HK-2 (cell line): ENCODE results near the gene PIGN.

Experiments used
- DNase-seq: peaks from one replicate; pipeline ENCODE4 v3.0.0-alpha.2; 2018; ENCODE audit not compliant: unreplicated experiment

The PIGN gene

DNA sequence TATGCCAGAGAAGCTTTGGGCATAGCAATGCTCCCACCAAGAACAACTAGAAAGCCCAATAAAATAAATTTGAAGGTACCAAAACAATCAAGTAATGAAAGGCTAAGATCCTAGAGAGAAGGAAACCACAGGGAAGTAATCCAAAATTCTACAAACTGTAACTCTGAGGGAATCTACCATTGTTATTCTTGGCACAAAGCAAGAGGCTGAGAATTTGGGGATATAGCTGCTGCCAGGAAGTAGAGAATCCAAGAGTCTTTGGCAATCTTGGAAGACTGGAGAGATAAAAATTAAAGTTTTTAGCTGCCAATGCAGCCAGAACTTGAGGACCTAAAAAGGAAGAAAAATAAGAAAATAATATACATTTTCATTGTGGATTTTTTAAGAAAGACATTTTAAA lies 68.5 kb downstream of the PIGN start:
- no peak for DNase-seq

DNA sequence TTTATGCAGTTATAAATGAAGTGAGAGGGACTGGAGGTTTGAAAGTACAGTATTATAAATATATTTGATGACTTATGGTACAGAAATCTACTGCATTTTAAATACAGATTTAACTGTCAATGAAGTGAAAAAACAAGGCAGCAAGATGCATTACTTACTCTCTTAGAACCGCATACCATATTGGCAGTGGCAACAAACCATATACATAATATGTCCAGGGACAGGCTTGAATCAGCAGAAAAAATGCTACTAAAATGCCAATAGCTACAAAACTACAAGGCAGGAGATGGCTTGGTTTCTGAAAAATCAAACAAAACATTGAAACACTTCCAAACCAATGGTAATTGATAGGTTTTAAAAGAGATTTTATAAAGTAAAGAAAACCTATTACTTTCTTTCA lies 77.2 kb downstream of the PIGN start:
- no peak for DNase-seq

DNA sequence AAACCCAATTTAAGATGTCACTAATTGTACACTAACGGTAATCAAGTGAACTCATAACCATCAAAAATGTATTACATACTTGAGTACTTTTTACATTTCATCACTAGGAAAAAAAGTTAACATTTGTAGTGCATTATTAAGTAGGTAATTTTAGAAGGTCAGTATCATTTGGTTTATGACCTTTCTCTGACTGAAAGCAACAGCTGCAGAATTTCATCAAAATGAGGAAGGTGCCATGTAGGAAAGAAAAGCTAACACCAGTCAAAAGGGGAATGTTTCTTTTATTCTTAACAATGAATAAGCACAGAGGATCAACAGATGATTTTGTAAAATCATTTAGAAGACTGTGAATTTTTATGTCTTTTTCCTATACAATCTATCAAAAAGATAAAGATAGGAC lies 79.0 kb downstream of the PIGN start:
- no peak for DNase-seq

DNA sequence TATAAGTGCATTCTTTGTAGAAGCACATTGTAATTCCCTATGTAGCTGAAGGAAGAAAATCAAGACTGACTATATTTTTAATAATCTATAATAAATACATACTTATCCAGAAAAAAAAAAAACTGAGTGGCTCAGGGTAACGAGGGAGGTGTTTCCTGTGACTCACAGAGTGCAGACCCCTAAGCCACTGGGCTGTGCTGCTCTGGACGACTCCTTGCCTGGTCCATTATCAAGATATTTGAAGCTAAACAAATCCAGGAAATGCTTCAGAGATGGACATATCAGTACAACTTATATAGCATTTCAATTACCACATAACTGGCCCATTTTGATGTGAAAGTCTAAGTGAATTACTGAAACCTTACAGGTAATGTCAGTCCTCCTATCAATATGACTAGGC lies 80.6 kb downstream of the PIGN start:
- DNase-seq, result no peak

DNA sequence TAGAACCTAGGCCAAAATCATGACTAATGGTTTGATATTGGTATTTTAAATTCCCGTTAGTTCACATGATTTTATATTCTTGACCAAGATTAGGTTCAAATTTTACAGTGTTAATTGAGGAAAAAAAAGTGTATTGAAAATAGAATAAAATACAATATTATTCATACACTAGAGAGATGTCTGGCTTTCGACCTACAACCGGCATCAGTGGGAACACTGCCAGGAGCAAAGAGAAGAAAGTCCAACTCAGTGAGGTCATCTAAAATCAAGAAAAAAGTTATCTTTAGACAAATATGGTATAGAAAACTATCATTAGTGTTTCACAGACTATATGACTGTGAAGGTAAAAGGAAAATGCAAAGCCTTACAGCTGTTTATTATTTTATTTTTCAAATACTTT lies 81.5 kb downstream of the PIGN start:
- no peak for DNase-seq

DNA sequence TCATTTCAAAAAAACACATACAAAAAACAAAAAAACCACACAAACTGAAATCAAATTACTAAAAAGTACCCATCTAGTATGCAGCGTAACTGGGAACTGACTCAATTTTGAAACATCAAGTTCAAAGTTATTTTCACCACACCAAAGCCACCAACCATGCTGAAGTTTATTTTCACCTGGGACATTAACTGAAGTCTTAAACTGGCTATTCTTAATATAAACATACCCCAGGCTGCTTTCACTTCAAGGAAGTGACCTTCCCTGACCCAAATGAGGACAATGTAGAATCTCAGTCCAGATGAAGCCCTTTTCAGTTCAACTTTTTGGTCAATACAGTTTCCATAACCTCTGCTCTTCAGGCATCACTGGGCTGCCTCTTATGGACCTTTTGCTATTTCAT lies 84.6 kb downstream of the PIGN start:
- no peak for DNase-seq

DNA sequence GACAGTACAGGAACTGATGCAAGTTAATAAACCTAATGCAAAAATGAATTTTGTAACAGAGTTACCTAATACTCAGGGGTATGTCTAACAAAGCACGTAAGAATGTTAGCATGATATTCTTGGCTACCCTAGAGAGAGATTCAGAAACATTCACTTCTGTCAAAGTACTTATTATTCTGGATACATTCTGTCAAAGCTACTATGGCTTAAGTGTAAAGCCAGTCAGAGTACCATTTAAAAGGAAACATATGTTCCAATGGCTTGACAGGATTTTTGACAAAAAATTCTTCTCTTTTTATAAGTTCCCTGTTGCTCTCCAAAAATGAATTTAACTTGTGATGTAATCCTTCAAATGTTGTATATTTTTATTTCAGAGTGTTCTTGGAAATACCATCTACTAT lies 85.5 kb downstream of the PIGN start:
- DNase-seq, result no peak

DNA sequence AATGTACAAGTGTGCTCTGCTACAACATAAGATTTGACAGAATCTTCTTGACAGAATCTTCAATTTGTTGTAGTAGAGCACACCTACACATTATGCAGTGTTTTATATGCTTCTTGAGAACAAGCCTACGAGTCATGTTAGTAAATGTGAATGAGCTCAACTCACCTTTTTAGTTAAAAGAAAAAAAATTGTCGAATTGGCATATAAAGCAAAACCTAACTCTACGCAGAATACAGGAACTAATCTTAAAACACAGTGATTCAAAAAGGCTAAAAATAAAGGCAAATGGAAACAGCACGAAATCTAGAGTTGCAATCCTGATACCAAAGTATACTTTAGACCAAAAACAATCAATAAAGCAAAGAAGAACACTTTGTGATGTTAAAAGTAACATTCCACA lies 87.9 kb downstream of the PIGN start:
- DNase-seq, result no peak

DNA sequence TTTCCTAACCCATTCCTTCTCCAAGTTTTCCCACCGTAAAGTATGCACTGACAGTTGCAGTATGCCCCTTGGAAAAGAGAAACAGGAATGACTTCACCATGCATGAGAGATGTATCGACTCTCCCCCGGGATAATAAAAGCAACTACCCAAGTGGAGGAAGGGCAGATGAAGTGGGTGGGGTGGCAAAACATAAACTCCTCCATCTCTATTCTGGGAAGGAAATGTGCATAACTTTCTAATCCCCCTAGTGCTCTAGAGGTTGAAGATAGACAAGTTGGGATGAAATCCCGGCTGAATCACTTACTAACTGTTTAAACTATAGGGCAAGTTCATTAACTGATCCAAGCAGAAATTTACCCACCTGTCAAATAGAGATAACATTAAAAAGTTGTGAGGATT lies 89.2 kb downstream of the PIGN start:
- DNase-seq, result no peak

DNA sequence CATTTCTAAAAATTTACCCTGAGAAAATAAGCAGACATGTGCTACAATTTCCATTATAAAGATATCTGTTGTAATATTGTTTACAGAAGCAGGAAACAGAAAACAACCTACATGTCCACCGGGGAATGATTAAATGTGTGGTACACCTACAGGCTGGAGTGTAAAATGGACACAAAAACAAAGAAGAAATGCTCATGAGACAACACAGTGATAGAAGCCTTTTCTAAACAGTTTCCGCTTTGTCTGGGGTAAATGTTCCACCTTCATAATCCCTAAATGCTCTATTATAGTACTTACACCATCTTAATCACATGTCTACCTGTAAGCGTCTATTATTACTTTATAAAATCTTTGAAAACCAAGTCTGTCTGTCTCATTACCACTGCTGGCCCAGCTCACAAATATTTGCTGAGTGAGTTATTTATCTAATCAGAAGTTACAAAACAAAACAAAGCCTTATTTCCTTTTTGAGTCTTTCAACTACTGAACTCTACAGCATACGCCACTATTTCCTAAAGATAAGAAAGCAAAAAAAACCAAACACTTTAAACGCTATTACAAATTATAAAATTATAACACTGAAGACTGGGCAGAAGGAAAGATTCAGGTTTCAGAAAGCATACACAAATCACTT lies 95.3 kb downstream of the PIGN start:
- DNase-seq, result no peak

DNA sequence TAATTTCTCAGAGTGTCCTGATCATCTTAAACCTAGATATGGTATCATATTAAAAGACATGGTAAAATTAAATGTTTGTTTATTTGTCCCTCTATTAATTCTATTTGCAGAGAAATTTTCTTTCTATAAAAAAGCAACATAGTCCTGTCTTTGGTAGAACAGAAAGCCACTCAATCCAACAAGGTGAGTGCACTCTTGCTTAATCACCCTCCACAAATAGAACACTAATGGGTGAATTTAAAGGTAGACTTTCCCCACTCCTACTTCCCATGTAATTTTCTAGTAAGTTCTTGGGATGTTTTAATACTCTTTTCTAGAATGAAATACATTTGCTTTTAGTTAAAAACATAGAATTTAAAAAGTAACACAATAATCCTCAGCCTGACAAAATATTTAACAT lies 97.7 kb downstream of the PIGN start:
- no peak for DNase-seq

DNA sequence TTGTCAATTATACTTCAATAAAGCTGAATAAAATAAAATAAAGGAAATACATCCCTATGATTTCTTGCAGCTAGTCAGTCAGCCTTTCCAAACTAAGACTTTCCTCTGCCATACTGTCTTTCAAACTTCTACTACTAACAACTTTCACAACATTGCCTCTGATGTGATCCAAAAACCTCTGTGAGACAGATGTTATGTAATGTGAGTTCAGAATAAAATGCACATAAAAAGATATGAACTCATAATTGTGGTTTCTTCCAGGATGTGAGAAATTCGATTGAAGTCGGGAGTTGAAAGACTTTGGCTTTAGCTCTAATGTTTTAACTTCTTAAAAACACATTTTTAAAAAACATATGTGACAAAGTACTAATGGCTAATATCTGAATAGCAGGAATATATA lies 98.7 kb downstream of the PIGN start:
- DNase-seq, result no peak

DNA sequence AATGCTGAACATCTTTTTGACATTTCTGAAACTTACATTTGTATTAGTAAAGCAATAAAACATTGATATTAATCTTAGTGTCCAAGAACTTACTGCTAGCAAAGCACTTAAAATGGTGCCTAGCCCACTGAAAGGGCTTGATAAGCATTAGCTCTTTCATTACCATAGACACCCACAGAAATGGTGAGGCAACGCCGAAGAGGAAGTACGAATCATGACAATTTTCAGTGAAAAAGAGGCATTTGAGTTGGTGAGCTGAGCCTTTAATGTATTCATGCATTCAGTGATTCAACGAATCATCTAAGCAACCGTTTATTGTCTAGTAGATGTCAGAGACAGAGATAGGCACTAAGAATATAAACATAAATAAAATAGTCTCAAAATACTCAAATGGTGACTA lies 101.1 kb downstream of the PIGN start:
- DNase-seq, result no peak

DNA sequence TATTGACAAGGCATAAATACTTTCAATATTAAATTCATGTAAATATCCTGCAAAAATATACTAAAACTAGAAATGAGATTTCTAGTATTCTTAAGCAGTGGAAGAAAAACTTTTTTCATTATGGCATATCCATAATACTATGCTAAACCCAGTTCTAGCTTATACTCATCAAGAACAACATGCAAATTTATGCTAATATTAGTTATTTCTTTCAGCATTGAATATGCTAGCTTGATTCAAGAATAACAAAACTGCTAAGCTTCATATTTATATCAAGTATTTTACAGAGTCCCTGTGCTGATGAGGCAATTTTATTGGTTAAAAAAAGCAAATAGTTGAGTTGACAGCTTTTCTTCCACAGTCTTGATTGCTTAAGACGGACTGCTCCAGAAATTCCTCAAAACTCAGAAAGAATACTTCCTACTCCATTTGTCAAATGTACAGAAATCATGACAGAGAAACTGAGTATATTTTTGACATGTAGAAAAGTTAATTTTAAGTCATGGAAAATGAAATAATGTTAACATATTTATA lies 105.0 kb downstream of the PIGN start:
- no peak for DNase-seq

DNA sequence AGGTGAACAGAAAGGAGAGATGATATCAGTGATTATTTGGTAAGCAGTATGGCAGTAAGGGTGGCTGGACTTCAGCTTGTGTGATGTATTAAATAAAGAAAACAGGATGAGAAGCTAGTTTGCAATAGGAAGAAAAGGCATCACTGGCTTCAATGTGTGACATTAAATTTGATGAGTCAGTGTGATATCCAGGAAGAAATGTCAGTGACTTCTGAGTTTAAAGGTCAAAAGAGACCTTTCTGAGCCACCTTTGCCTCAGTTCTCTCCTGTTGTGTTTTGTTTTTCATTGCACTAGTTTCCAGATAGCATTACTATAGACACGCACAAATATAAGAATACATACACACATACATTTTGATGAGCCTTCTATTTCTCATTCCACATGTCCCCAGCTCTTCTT lies 105.6 kb downstream of the PIGN start:
- DNase-seq, result no peak

DNA sequence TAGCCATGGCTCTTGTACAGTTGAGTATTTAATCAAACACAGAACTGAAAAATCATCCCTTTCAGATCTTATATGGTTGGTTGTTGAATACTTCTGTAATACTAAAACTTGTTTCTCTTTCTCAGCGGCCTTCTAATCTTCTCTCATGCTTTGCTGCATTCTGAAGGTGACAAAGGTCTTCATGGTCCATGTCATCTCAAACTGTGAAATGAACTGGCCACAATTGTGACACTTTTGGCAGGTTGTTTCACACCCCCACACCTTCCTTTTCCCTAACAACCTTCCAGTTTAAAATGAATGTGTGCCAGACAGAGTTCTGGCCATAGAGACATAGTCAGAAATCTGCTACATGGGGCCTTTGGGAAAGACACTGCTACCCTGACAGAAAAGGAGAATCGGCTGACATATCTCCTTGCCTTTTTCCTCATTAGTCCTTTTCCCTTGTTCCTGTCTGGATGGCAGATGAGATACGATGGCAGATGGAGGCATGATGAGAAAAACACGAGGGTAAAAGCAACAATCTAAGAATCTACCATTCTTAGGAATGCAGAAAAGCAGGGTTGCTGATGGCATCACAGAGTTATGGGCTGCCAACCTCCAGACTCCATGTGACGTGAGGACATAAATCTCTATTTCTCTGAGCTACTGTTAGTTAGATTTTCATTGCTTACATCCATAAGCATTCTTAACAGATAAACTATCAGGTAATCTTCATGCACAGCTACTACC lies 106.5 kb downstream of the PIGN start:
- DNase-seq, result no peak

DNA sequence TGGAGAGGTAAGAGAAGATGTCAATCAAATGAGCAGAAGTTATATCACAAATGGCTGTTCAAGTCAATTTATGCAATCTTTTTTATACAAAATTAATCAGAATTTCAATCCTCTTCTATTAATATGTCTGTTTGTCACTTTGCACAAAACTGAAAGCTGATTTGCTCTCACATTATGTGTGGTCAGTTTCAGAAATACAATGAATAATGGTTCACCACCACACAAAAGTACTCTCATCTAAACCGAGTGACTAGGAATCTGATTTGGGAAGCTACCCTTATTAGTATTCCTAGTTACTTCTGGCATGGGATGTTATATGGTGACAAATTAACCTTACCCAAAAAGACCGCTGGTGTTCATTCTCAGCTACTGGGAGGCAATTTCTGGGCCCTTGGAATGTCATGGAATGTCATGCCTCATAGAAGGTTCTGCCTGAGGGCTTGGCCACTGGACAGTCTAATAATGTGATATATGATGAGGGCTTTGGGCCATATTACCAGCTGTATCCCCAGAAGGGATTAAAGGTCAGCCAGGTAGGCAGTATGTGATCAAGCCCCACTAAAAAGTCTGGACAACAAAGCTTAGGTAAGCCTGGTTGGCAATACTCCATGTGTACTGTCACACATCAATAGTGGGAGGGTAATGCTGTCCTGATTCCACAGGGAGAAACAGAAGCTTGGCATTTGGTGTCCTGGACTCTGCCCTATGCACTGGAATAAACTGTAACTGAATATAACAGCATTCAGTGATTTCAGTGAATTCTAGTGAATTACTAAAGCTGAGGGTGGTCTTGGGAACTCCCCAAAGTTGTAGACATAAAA lies 113.2 kb downstream of the PIGN start:
- DNase-seq, result no peak

DNA sequence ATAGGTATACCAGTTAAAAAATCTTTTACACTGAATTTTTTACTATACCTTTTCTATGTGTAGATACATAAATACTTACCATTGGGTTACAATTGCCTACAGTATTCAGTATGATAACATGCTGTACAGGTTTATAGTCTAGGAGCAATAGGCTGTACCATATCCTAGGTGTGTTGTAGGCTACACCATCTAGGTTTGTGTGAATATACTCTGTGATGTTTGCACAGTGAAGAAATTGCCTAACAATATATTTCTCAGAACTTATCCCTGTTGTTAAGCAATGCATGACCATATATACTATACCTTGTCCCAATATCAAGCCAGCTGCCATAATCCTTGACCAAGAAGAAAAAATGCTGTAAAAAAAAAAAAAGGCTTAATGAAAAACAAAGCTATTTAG lies 114.5 kb downstream of the PIGN start:
- DNase-seq, result no peak

DNA sequence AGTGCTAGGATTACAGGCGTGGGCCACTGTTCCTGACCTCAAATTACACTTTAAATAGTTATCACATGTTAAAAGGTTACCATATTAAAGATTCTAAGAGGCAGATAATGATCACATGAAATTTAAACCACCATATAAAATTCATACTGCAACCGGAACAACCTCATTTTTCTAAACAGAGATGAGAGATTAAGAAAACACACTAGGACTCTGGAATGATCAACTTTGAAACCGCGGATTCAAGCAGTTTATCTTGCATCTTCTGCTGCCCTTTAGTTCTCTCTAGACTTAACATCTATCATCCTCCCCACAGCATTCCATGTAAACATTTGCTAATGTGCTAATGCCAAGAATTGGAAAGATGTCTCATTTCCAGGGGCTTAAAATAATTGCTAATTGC lies 115.8 kb downstream of the PIGN start:
- no peak for DNase-seq

DNA sequence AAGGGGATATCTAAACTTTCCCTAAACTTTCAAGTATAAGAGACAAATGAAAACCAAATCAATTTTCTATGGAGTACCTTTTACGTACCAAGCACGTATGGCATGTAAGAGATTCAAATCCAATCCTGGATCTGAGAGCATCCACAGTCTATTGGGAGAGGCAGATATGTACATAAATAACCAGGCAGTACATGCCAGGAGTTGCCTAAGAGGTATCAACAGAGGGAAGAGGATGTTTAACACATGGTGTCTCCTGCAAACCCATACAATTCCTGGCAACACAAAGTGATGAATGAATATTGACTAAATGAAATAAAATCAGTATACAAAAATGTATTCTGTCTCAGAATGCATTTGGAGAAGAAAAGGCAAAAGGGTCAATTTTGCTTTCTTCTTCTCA lies 116.6 kb downstream of the PIGN start:
- DNase-seq, result no peak

DNA sequence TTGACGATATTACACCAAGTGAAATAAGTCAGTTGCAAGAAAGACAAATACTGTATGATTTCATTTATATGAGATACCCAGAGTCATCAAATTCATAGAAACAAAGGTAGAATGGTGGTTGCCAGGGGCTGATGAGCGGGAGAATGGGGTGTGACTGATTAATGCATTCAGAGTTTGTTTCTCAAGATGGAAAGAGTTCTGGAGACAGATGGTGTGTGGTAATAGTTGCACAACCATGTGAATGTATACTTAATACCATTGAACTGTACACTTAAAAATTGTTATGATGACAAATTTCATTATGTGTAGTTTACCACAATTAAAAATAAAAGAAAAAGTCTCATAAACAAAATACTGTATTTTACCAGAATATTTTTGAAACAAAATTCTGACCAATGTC lies 117.3 kb downstream of the PIGN start:
- no peak for DNase-seq

DNA sequence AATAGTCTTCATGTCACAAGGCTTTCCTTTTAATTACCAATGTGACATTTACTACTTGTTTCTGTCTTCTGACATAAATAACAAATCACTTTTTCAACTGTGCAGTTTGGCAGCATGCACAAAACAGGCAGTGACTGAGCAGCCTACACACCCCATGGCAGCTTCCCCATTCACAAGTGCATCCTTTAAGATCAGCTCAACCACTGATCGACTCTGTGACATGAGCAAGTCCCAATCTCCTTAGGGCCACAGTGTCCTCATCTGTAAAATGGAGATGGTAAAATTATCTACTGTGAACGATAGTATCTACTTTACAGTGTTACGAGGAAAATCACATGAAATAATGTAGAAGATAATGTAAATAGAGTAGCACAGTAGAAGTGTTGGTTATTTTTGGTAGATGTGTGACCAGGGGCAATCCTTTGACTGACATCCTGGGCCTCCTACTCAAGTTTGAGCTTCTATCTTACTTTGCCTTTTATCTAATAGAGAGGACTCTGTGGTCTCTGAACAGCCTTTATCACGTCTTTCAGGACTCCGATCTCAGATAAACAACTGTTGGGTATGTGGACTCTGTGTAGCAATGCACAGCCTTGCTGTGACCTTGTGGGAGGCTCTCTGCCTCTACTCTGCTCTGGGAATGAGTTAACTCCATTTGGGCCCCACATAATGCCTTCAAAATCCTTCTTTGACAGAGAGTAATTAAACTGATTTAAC lies 120.6 kb downstream of the PIGN start:
- DNase-seq, result no peak
